GM23338 (cell line): ENCODE results near the gene SLC6A18. TPM values are rescaled to one million over a fixed set of nuclear protein-coding genes. Genes with fewer than 3 reads are reported as not detected.

Experiments
- ATAC-seq: fragments of 200-7000 bp; cut with Tn5 transposase; 3 replicates; pipeline ENCODE4 v1.9.1; 2020
- DNase-seq: peaks from one replicate; pipeline ENCODE4 v3.0.0-alpha.2; 2015; ENCODE audit warnings: low spot score
- H2AFZ ChIP-seq: fragments of 200-600 bp; sonication (generic); 2 replicates; pipeline ENCODE4 v1.8.0; 2016; ENCODE audit warnings: antibody characterized with exemption, mild to moderate bottlenecking, moderate library complexity
- H3F3A ChIP-seq: fragments of 200-600 bp; sonication (generic); replicated peaks from 2 replicates; pipeline ENCODE4 v1.8.0; 2017; ENCODE audit warnings: antibody characterized with exemption, mixed run types, low read depth
- H3K27ac ChIP-seq: fragments of 200-600 bp; sonication (generic); 2 replicates; pipeline ENCODE4 v1.6.1; 2016; ENCODE audit warnings: low read depth
- H3K27me3 ChIP-seq: fragments of 200-600 bp; sonication (generic); 2 replicates; pipeline ENCODE4 v1.8.0; 2016; ENCODE audit warnings: mild to moderate bottlenecking, mixed run types, moderate library complexity; ENCODE audit not compliant: insufficient read depth
- H3K36me3 ChIP-seq: fragments of 200-600 bp; sonication (generic); 2 replicates; pipeline ENCODE4 v1.8.0; 2016; ENCODE audit warnings: mild to moderate bottlenecking; ENCODE audit not compliant: insufficient read depth
- H3K4me1 ChIP-seq: fragments of 200-600 bp; sonication (generic); 2 replicates; pipeline ENCODE4 v1.8.0; 2016; ENCODE audit warnings: mild to moderate bottlenecking, moderate library complexity; ENCODE audit not compliant: insufficient read depth
- H3K4me2 ChIP-seq: fragments of 200-600 bp; sonication (generic); 2 replicates; pipeline ENCODE4 v1.7.1; 2017; ENCODE audit warnings: mixed run types
- H3K4me3 ChIP-seq: fragments of 200-600 bp; sonication (generic); 2 replicates; pipeline ENCODE4 v1.6.1; 2016; ENCODE audit warnings: mixed run types
- H3K79me2 ChIP-seq: fragments of 200-600 bp; sonication (generic); replicated peaks from 2 replicates; pipeline ENCODE4 v1.8.0; 2017; ENCODE audit warnings: mild to moderate bottlenecking; ENCODE audit not compliant: insufficient read depth
- H3K9me2 ChIP-seq: fragments of 200-600 bp; sonication (generic); 2 replicates; pipeline ENCODE4 v1.8.0; 2017; ENCODE audit not compliant: insufficient read depth
- H4K20me1 ChIP-seq: fragments of 200-600 bp; sonication (generic); replicated peaks from 2 replicates; pipeline ENCODE4 v1.8.0; 2017; ENCODE audit warnings: mild to moderate bottlenecking; ENCODE audit not compliant: insufficient read depth
- H3K27ac Mint-ChIP-seq: 2 replicates; pipeline ENCODE4 v1.8.0; 2020; ENCODE audit warnings: inconsistent platforms, mild to moderate bottlenecking, moderate library complexity, mixed read lengths
- H3K27me3 Mint-ChIP-seq: 3 replicates; pipeline ENCODE4 v1.8.0; 2022; ENCODE audit warnings: low read depth, mild to moderate bottlenecking, moderate library complexity, mixed read lengths, inconsistent platforms; ENCODE audit not compliant: insufficient read depth, poor library complexity
- H3K36me3 Mint-ChIP-seq: 3 replicates; pipeline ENCODE4 v1.8.0; 2021; ENCODE audit warnings: low read depth, mild to moderate bottlenecking, inconsistent platforms, moderate library complexity, mixed read lengths
- H3K4me1 Mint-ChIP-seq: 3 replicates; pipeline ENCODE4 v1.8.0; 2020; ENCODE audit warnings: mild to moderate bottlenecking, inconsistent platforms, mixed read lengths
- H3K4me3 Mint-ChIP-seq: 3 replicates; pipeline ENCODE4 v1.8.0; 2021; ENCODE audit warnings: moderate library complexity, mild to moderate bottlenecking, inconsistent platforms, mixed read lengths
- H3K9me3 Mint-ChIP-seq: 3 replicates; pipeline ENCODE4 v1.8.0; 2020; ENCODE audit warnings: moderate library complexity, mild to moderate bottlenecking, inconsistent platforms, mixed read lengths
- CREB1 ChIP-seq: fragments of 250-450 bp; sonication (Bioruptor Pico); IDR thresholded peaks from 2 replicates; pipeline ENCODE4 v1.5.0; 2020; ENCODE audit warnings: low read depth, mild to moderate bottlenecking, moderate library complexity
- CTCF ChIP-seq, 2 experiments: fragments of 200-600 bp in 1 of 2; sonication (generic) in 1 of 2; conservative IDR thresholded peaks; 2 replicates each; pipeline versions ENCODE4 v1.5.1 to v1.6.1; 2016 to 2017; ENCODE audit warnings: antibody characterized with exemption in 2 of 2, low read depth in 2 of 2, mild to moderate bottlenecking in 2 of 2, moderate library complexity in 1 of 2
- ETS1 ChIP-seq: IDR thresholded peaks from 2 replicates; pipeline ENCODE4 v1.6.1; 2016; ENCODE audit warnings: antibody characterized with exemption
- EZH2 ChIP-seq: fragments of 200-600 bp; sonication (generic); IDR thresholded peaks from one replicate; pipeline ENCODE4 v1.8.0; 2017; ENCODE audit warnings: antibody characterized with exemption, mild to moderate bottlenecking, low read depth; ENCODE audit not compliant: unreplicated experiment
- EZH2phosphoT487 ChIP-seq: fragments of 200-600 bp; sonication (generic); IDR thresholded peaks from one replicate; pipeline ENCODE4 v1.8.1; 2018; ENCODE audit warnings: antibody characterized with exemption; ENCODE audit not compliant: unreplicated experiment
- JUNB ChIP-seq: IDR thresholded peaks from one replicate; pipeline ENCODE4 v1.6.1; 2016; ENCODE audit warnings: antibody characterized with exemption; ENCODE audit not compliant: unreplicated experiment
- NANOG ChIP-seq: IDR thresholded peaks from 2 replicates; pipeline ENCODE4 v1.6.1; 2016; ENCODE audit warnings: antibody characterized with exemption, borderline replicate concordance
- POLR2AphosphoS5 ChIP-seq: IDR thresholded peaks from 2 replicates; pipeline ENCODE4 v1.6.1; 2016; ENCODE audit warnings: antibody characterized with exemption, low read depth
- REST ChIP-seq: IDR thresholded peaks from one replicate; pipeline ENCODE4 v1.6.1; 2018; ENCODE audit warnings: antibody characterized with exemption; ENCODE audit not compliant: unreplicated experiment
- STAT1 ChIP-seq: IDR thresholded peaks from one replicate; pipeline ENCODE4 v1.6.1; 2016; ENCODE audit warnings: antibody characterized with exemption; ENCODE audit not compliant: unreplicated experiment
- ZNF114 ChIP-seq: fragments of 250-450 bp; sonication (Bioruptor Pico); IDR thresholded peaks from 2 replicates; pipeline ENCODE4 v1.5.0; 2020; ENCODE audit warnings: mild to moderate bottlenecking, moderate library complexity
- ZNF331 ChIP-seq: fragments of 250-450 bp; sonication (Bioruptor Pico); IDR thresholded peaks from 2 replicates; pipeline ENCODE4 v1.5.0; 2020; ENCODE audit warnings: low read depth, mild to moderate bottlenecking, moderate library complexity
- ZNF462 ChIP-seq: fragments of 250-450 bp; sonication (Bioruptor Pico); IDR thresholded peaks from 2 replicates; pipeline ENCODE4 v1.5.0; 2020; ENCODE audit warnings: mild to moderate bottlenecking, moderate library complexity
- polyA plus RNA-seq: library from polyadenylated mRNA; unstranded; fragments of >200 nt; fragmentation: Nextera tagmentation; extraction: Ambion mirVana; gene quantifications from 2 replicates; pipeline ENCODE4 v1.2.1, GENCODE V29; 2016
- total RNA-seq: library from RNA; depleted of rRNA; stranded (reverse); fragments of >200 nt; shearing (Covaris generic); gene quantifications from 2 replicates; pipeline ENCODE4 v1.2.3, GENCODE V29; 2014

Gene SLC6A18
- total and polyA plus RNA-seq, 2 experiments from 2014 or later = not detected

- DNase-seq = no peak
- H4K20me1 ChIP-seq = no peaks in the 10 kb centered on the region
- no peaks in the 10 kb centered on the region for H3K36me3 ChIP-seq
- Mint-ChIP-seq H3K27ac (no peak overlapping the region), H3K4me3 (no peak overlapping the region), H3K27me3 (peaks cover 9% of the 10 kb centered on the region), H3K4me1 (peaks cover 20% of the 10 kb centered on the region), H3K9me3 (no peaks in the 10 kb centered on the region; the same call in 2 of the 3 replicates), H3K36me3 (no peaks in the 10 kb centered on the region)
- TF ChIP-seq STAT1 = no peak
- no peak for TF ChIP-seq POLR2AphosphoS5
- no peak for TF ChIP-seq NANOG
- TF ChIP-seq ETS1 = no peak
- no peak for TF ChIP-seq ZNF462 (CRISPR knock-in tag)
- TF ChIP-seq CTCF (conservative IDR thresholded peaks at IDR 0.05; ENCODE audit: low read depth in 2 of 2) = no peak
- TF ChIP-seq JUNB = no peak
- TF ChIP-seq CREB1 (CRISPR knock-in tag) = no peak
- no peak for TF ChIP-seq ZNF114 (CRISPR knock-in tag)
- no peak for TF ChIP-seq EZH2phosphoT487
- TF ChIP-seq REST = no peak
- TF ChIP-seq EZH2 = no peak
- TF ChIP-seq ZNF331 (CRISPR knock-in tag) = no peak
- H3K79me2 ChIP-seq = no peaks in the 10 kb centered on the region
- no peak overlapping the region for H2AFZ ChIP-seq
- H3K4me3 ChIP-seq = no peak overlapping the region
- H3K27me3 ChIP-seq = no peaks in the 10 kb centered on the region
- no peaks in the 10 kb centered on the region for H3F3A ChIP-seq
- no peaks in the 10 kb centered on the region for H3K4me1 ChIP-seq
- ATAC-seq = peak; percentile 52
- no peak overlapping the region for H3K4me2 ChIP-seq
- no peaks in the 10 kb centered on the region for H3K9me2 ChIP-seq
- no peak overlapping the region for H3K27ac ChIP-seq
Measured at GRCh38 chr5:1229822-1230221, 4.6 kb downstream of the SLC6A18 start.
